ENCODE data around the gene NR2F1-AS1. TPM values are rescaled to one million over a fixed set of nuclear protein-coding genes. Genes with fewer than 3 reads are reported as not detected.

NR2F1-AS1 gene
- polyA plus RNA-seq, 3 donors: not detected

- no CpG with 5 or more reads among the region's 6 CpGs for WGBS (ENCODE audit: insufficient coverage)
- H3K9me3 ChIP-seq (replicated peaks in 1 of 2; ENCODE audit: control insufficient read depth in 1 of 2, insufficient read depth in 1 of 2, low read length in 2 of 2): peaks cover 0 to 47% of the 10 kb centered on the region in 2 donors
- H3K36me3 ChIP-seq (replicated peaks in 1 of 2; ENCODE audit: control insufficient read depth in 1 of 2, insufficient read depth in 2 of 2, low read length in 2 of 2): no peaks in the 10 kb centered on the region
- peak overlapping the region in 1 of 2 donors; percentile 88 for H3K4me3 Mint-ChIP-seq
- H3K27ac Mint-ChIP-seq: no peak overlapping the region
- H3K9me3 Mint-ChIP-seq: peaks cover 2 to 35% (median 16%) of the 10 kb centered on the region in 7 donors
- no peak for DNase-seq
- H3K9ac ChIP-seq (ENCODE audit: insufficient read depth, low read length, poor library complexity, severe bottlenecking): no peak overlapping the region
- H2AFZ ChIP-seq (ENCODE audit: insufficient read depth, low read depth, low read length, poor library complexity, severe bottlenecking): no peak overlapping the region
- H4K20me1 ChIP-seq (ENCODE audit: insufficient read depth, low read length): no peaks in the 10 kb centered on the region
- no peak overlapping the region for H3K4me2 ChIP-seq (replicated peaks; ENCODE audit: extremely low read depth, low read length, poor library complexity, severe bottlenecking)
- H3K79me2 ChIP-seq (ENCODE audit: insufficient read depth, low read length): no peaks in the 10 kb centered on the region
- H3K4me3 ChIP-seq (replicated peaks in 1 of 3; ENCODE audit: low read depth in 2 of 3, low read length in 3 of 3): no peak overlapping the region
- peaks cover 4 to 6% of the 10 kb centered on the region in 2 donors for H3K4me1 ChIP-seq (ENCODE audit: control insufficient read depth in 1 of 2, insufficient read depth in 2 of 2, low read length in 2 of 2)
- H3K36me3 Mint-ChIP-seq: peaks cover 0 to 7% of the 10 kb centered on the region in 2 donors
- no peak for TF ChIP-seq CTCF (IDR thresholded peaks at IDR 0.05)
- peaks cover 28% of the 10 kb centered on the region for H3K4me1 Mint-ChIP-seq
- H3K27ac ChIP-seq (ENCODE audit: low read depth in 1 of 2, low read length in 2 of 2): no peak overlapping the region
- H3K27me3 ChIP-seq (ENCODE audit: control insufficient read depth in 2 of 2, insufficient read depth in 2 of 2, low read length in 2 of 2): peaks cover 78 to 90% of the 10 kb centered on the region in 2 donors
- H3K27me3 Mint-ChIP-seq (ENCODE audit: low read depth in 3 of 3): peaks cover 32 to 88% (median 71%) of the 10 kb centered on the region in 3 donors
- intact Hi-C loops (cut with micrococcal nuclease): loop anchor here (5.0 to 10.0 kb wide), 2 partner anchors 213 to 326 kb away; no protein-coding TSS in a partner anchor
Measured at GRCh38 chr5:93589152-93589828, 8.3 kb upstream of the NR2F1-AS1 start.

GRCh38 chr5:93588352-93589151 lies 7.5 kb upstream of the NR2F1-AS1 start:
- 7% methylated on average over 66 of the region's 78 CpGs for WGBS (ENCODE audit: insufficient coverage)
- Histone ChIP-seq H3K27ac (ENCODE audit: low read depth in 1 of 2, low read length in 2 of 2) (no peak overlapping the region), H3K79me2 (ENCODE audit: insufficient read depth, low read length) (no peaks in the 10 kb centered on the region), H3K4me2 (replicated peaks; ENCODE audit: extremely low read depth, low read length, poor library complexity, severe bottlenecking) (no peak overlapping the region), H3K4me1 (ENCODE audit: control insufficient read depth in 1 of 2, insufficient read depth in 2 of 2, low read length in 2 of 2) (peaks cover 8 to 9% of the 10 kb centered on the region in 2 donors), H3K9ac (ENCODE audit: insufficient read depth, low read length, poor library complexity, severe bottlenecking) (no peak overlapping the region), H3K4me3 (replicated peaks in 1 of 3; ENCODE audit: low read depth in 2 of 3, low read length in 3 of 3) (no peak overlapping the region), H4K20me1 (ENCODE audit: insufficient read depth, low read length) (no peaks in the 10 kb centered on the region), H3K36me3 (replicated peaks in 1 of 2; ENCODE audit: control insufficient read depth in 1 of 2, insufficient read depth in 2 of 2, low read length in 2 of 2) (no peaks in the 10 kb centered on the region), H3K9me3 (replicated peaks in 1 of 2; ENCODE audit: control insufficient read depth in 1 of 2, insufficient read depth in 1 of 2, low read length in 2 of 2) (peaks cover 0 to 40% of the 10 kb centered on the region in 2 donors), H2AFZ (ENCODE audit: insufficient read depth, low read depth, low read length, poor library complexity, severe bottlenecking) (no peak overlapping the region), H3K27me3 (ENCODE audit: control insufficient read depth in 2 of 2, insufficient read depth in 2 of 2, low read length in 2 of 2) (peaks cover 76 to 86% of the 10 kb centered on the region in 2 donors)
- H3K9me3 Mint-ChIP-seq: peaks cover 2 to 36% (median 14%) of the 10 kb centered on the region in 7 donors
- DNase-seq: no peak
- H3K27me3 Mint-ChIP-seq (ENCODE audit: low read depth in 3 of 3): peaks cover 32 to 81% (median 71%) of the 10 kb centered on the region in 3 donors
- intact Hi-C loops (cut with micrococcal nuclease): loop anchor here (5.0 to 10.0 kb wide), 2 partner anchors 214 to 326 kb away; no protein-coding TSS in a partner anchor
- peak overlapping the region in 1 of 2 donors; percentile 88 for H3K4me3 Mint-ChIP-seq
- H3K27ac Mint-ChIP-seq: no peak overlapping the region
- TF ChIP-seq CTCF (IDR thresholded peaks at IDR 0.05): no peak
- peaks cover 2 to 7% of the 10 kb centered on the region in 2 donors for H3K36me3 Mint-ChIP-seq
- peaks cover 24% of the 10 kb centered on the region for H3K4me1 Mint-ChIP-seq
